PC-3 (cell line): ENCODE results near the gene CD300LD.

Experiments
- EZH2 ChIP-seq: fragments of 300-600 bp; sonication (generic); IDR thresholded peaks from one replicate; pipeline ENCODE4 v1.6.1; 2017; ENCODE audit warnings: antibody characterized with exemption, mild to moderate bottlenecking, low read length; ENCODE audit not compliant: unreplicated experiment
- TF ChIP-seq, protein P1 (sequence below): fragments of 300-600 bp; sonication (generic); conservative IDR thresholded peaks from 2 replicates; pipeline ENCODE4 v1.5.1; 2017; ENCODE audit warnings: antibody characterized with exemption, low read depth, mild to moderate bottlenecking, low read length

DNA sequence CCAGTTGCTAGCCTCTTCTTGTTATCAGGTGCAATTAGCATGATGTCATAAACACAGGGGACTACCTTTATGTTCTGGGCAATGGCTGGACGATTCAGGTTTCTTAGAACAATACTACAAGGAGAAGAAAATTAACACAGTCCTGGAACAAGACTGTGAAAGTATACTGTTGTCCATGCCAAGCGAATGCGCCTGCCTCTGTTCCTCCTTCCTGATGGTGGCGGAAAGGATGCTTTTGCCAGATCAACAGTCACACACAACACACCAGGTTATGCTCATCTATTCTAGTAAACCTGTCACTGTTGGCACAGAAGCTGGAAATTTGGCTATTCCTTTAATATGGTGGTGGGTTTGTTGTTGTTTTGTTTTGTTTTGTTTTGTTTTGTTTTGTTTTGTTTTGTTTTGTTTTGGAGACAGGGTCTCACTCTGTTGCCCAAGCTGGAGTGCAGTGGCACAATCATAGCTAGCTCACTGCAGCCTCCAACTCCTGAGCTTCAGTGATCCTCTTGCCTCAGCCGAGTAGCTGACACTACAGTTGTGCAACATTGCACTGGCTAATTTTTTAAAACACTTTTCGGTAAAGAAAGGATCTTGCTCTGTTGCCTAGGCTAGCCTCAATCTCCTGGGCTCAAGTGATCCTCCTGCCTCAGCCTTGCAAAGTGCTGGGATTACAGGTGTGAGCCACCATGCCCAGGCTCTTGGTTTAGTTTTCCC lies 3.1 kb upstream of the CD300LD start:
- TF ChIP-seq, protein P1, sequence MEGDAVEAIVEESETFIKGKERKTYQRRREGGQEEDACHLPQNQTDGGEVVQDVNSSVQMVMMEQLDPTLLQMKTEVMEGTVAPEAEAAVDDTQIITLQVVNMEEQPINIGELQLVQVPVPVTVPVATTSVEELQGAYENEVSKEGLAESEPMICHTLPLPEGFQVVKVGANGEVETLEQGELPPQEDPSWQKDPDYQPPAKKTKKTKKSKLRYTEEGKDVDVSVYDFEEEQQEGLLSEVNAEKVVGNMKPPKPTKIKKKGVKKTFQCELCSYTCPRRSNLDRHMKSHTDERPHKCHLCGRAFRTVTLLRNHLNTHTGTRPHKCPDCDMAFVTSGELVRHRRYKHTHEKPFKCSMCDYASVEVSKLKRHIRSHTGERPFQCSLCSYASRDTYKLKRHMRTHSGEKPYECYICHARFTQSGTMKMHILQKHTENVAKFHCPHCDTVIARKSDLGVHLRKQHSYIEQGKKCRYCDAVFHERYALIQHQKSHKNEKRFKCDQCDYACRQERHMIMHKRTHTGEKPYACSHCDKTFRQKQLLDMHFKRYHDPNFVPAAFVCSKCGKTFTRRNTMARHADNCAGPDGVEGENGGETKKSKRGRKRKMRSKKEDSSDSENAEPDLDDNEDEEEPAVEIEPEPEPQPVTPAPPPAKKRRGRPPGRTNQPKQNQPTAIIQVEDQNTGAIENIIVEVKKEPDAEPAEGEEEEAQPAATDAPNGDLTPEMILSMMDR = no peak
- no peak for TF ChIP-seq EZH2
